Thoracic aorta (tissue), 2 donors: ENCODE results near the gene RILPL2. TPM values are rescaled to one million over a fixed set of nuclear protein-coding genes. Genes with fewer than 3 reads are reported as not detected.

Source experiments
- ATAC-seq: fragments of 150-250 bp; one replicate; pipeline ENCODE4 v1.8.0; 2017; ENCODE audit warnings: low read depth; ENCODE audit not compliant: insufficient number of reproducible peaks, low FRiP score
- DNase-seq: peaks from one replicate; pipeline ENCODE4 v3.0.0-alpha.2; 2020; ENCODE audit warnings: low spot score
- H3K27ac ChIP-seq, 2 donors: fragments of 200-600 bp; sonication (generic); 1 replicate in 1 of 2; 2 replicates in 1 of 2; pipeline ENCODE4 v1.5.1; 2016; ENCODE audit warnings: mild to moderate bottlenecking in 2 of 2, moderate library complexity in 2 of 2
- H3K27me3 ChIP-seq: fragments of 200-600 bp; sonication (generic); replicated peaks from 2 replicates; pipeline ENCODE4 v1.6.0; 2016; ENCODE audit warnings: mild to moderate bottlenecking; ENCODE audit not compliant: insufficient read depth
- H3K36me3 ChIP-seq: fragments of 200-600 bp; sonication (generic); one replicate; pipeline ENCODE4 v1.5.1; 2016
- H3K4me1 ChIP-seq, 2 donors: fragments of 200-600 bp; sonication (generic); 1 replicate in 1 of 2; 2 replicates in 1 of 2; pipeline versions ENCODE4 v1.5.1 to v1.6.0; 2016; ENCODE audit warnings: low read depth in 2 of 2, mild to moderate bottlenecking in 1 of 2; ENCODE audit not compliant: control insufficient read depth in 1 of 2
- H3K4me3 ChIP-seq: fragments of 200-600 bp; sonication (generic); 2 replicates; pipeline ENCODE4 v1.5.1; 2016; ENCODE audit warnings: mild to moderate bottlenecking
- H3K9me3 ChIP-seq: fragments of 200-600 bp; sonication (generic); 2 replicates; pipeline ENCODE4 v1.5.1; 2016
- total RNA-seq, 2 donors: library from RNA; depleted of rRNA; stranded (reverse); fragments of >200 nt; gene quantifications; one replicate each; pipeline versions ENCODE4 v1.1.0 to v1.2.3, GENCODE V29; 2016
- TF ChIP-seq, protein P1 (sequence below): fragments of 200-600 bp; sonication (generic); IDR thresholded peaks from one replicate; pipeline ENCODE4 v1.5.1; 2019; ENCODE audit warnings: antibody characterized with exemption

The RILPL2 gene
- total RNA-seq, 2 donors from 2014 or later: 15.9 to 18.1 TPM

DNA sequence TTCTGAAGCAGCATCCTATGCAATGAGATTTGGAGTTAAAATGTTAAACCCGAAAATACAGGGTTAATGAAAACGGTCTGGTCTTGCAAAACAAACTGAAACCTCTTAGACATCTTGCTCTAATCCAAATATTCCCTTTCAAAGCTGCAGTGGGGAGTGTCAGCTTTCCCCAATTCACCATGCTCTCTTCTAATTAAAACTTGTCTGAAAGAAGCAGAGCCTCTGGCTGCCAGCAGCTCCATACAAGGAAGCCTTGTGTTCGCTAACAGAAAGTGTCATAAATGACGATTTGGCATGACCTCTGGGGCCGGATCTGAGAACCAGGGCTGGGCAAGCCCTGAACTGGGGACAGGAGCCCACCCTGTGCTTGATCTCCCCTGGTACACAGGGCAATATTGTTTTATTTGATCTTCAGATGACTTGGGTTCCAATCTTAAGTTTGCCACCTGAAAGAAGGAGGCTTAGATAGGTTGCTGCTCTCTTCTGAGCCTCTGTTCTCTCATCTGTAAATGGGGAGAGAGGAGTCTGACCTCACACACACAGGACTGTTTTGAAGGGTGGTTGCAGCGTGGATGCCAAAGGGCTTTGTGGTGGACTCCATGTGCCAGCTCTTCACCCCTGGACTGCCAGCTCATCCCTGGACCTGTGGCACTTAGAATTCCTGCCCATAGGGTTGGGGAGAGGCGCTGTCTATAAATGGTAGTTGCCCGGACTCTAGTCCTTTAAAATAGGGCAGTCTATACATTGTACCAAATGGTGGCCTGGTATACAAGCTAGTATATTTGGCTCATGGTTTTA lies 44.7 kb downstream of the RILPL2 start:
- no peak for ATAC-seq
- Histone ChIP-seq H3K9me3 (no peaks in the 10 kb centered on the region), H3K27me3 (no peaks in the 10 kb centered on the region), H3K27ac (peak overlapping the region; percentile 80 to 89), H3K36me3 (peaks cover 48% of the 10 kb centered on the region), H3K4me3 (no peak overlapping the region), H3K4me1 (peaks cover 27 to 80% of the 10 kb centered on the region in 2 donors)
- TF ChIP-seq, protein P1, sequence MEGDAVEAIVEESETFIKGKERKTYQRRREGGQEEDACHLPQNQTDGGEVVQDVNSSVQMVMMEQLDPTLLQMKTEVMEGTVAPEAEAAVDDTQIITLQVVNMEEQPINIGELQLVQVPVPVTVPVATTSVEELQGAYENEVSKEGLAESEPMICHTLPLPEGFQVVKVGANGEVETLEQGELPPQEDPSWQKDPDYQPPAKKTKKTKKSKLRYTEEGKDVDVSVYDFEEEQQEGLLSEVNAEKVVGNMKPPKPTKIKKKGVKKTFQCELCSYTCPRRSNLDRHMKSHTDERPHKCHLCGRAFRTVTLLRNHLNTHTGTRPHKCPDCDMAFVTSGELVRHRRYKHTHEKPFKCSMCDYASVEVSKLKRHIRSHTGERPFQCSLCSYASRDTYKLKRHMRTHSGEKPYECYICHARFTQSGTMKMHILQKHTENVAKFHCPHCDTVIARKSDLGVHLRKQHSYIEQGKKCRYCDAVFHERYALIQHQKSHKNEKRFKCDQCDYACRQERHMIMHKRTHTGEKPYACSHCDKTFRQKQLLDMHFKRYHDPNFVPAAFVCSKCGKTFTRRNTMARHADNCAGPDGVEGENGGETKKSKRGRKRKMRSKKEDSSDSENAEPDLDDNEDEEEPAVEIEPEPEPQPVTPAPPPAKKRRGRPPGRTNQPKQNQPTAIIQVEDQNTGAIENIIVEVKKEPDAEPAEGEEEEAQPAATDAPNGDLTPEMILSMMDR: no peak
- DNase-seq: no peak

DNA sequence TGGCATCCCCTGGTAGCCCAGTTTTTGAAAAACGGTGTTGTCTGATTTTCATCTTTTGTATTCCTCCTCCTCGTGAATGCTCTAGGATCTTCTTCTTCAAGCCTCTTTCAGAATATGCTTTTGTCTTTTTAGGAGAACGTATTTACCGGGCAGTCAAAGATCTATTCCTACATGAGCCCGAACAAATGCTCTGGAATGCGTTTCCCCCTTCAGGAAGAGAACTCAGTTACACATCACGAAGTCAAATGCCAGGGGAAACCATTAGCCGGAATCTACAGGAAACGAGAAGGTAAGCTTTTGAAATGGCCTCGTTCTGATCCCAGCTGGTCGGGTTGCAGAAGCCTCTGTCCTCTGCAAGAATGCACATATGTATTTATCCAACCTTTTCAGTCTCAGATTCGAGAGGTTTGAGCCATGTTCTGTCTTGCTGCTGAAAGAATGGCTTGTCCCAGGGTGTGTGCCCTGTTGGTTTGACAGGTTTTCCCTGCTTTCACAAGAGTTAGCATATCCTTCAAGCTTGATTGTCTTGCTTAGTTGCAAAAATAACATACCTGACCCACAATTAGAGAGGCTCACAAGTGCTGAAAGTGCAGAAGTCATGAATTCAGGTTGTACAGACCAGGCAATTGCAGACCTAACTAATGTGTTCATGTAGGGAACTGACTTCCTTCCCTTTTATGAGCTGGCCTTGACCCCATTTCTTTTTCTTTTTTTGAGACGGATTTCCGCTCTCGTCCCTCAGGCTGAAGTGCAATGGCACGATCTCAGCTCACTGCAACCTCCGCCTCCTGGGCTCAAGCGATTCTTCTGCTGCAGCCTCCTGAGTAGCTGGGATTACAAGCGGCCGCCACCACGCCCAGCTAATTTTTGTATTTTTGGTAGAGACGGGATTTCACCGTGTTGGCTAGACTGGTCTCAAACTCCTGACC lies 45.7 kb downstream of the RILPL2 start:
- Histone ChIP-seq H3K27me3 (no peaks in the 10 kb centered on the region), H3K4me3 (peak overlapping the region; percentile 80), H3K27ac (peak overlapping the region; percentile 80 to 89), H3K36me3 (peaks cover 38% of the 10 kb centered on the region), H3K4me1 (peaks cover 20 to 70% of the 10 kb centered on the region in 2 donors), H3K9me3 (no peaks in the 10 kb centered on the region)
- DNase-seq (no peak), ATAC-seq (no peak)
- TF ChIP-seq, protein P1: no peak

DNA sequence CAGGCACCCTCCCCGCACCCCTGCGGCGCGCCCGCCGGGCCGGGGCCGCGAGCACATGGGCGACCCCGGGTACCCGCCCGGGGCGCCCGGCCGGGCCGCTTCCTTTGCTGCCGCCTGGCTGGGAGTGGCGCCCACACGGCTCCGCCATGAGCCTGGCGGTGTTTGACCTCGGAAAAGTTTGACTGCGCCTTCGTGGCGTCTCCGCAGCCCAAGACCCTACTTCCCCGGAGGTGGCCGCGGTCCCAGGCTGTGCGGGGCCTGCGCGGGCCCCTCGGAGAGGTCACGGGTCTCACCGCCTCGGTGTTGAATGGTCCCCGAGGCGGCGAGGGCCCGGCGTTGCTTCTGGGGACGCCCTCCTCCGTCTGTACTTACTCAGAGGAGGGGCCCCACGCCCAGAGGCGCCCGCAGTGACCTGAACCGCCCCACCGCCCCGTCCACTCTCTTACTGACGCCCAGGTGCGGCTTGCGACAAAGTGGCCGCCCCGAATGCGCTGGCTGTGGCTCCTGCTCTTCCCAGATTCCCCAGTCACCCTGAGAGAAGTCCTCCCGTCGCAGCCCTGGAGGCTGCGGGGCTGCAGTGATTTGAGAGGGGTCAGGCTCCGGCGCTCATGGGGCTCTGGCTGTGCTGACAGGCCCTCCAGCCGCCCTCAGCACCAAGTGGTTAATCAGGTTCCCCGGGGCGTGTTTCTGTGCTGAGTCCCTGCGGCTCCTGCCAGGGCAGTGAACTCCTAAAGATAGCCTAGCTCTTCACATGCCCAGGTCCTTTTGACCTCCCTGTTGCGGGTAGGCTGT lies 46.7 kb downstream of the RILPL2 start:
- no peaks in the 10 kb centered on the region for H3K27me3 ChIP-seq
- H3K4me1 ChIP-seq: peaks cover 22 to 66% of the 10 kb centered on the region in 2 donors
- H3K4me3 ChIP-seq: peak overlapping the region; percentile 80
- H3K9me3 ChIP-seq: no peaks in the 10 kb centered on the region
- H3K36me3 ChIP-seq: peaks cover 29% of the 10 kb centered on the region
- H3K27ac ChIP-seq: peak overlapping the region; percentile 80 to 89
- ATAC-seq (peak; percentile 6), DNase-seq (no peak)
- TF ChIP-seq, protein P1: no peak

DNA sequence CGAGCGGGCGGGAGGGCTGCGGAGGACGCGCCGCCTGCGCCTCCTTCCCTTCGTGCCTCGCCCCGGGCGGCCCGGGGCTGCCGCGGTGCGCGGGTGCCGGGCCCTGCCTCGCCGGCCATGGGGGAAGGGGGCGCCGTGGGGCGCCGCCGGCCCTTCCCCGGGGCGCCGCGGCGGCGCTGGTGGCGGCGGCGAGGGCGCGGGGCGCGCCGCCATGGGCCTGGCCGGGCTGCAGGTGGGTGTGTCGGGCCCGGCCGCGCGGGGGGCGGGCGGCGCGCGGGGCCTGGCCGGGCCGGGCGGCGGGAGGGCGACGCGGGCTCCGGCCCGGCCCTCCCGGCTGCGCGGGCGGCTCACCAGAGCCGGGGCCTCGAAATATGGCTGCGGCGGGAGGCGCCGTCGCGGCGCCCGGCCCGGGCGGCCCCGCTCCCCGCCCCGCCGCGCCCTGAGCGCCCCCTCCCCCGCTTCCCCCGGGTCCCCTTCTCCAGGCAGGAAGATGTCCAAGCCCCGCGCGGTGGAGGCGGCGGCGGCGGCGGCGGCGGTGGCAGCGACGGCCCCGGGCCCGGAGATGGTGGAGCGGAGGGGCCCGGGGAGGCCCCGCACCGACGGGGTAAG lies 47.4 kb downstream of the RILPL2 start:
- TF ChIP-seq, protein P1: no peak
- H3K9me3 ChIP-seq: no peaks in the 10 kb centered on the region
- ATAC-seq (peak; percentile 7), DNase-seq (no peak)
- no peaks in the 10 kb centered on the region for H3K27me3 ChIP-seq
- H3K4me1 ChIP-seq: peaks cover 25 to 65% of the 10 kb centered on the region in 2 donors
- H3K36me3 ChIP-seq: peaks cover 22% of the 10 kb centered on the region
- peak overlapping the region; percentile 80 for H3K4me3 ChIP-seq
- peak overlapping the region; percentile 80 to 89 for H3K27ac ChIP-seq
